HG03442 (cell line): ENCODE measurements around the gene PARK7.
"Not testable (repeated sequence)": the region's sequence is repeated elsewhere in the genome, so short reads cannot be mapped to it uniquely, and the experiment has no call there.

ENCODE experiments used
- ATAC-seq: cut with Tn5 transposase; IDR thresholded peaks from one replicate; pipeline ENCODE4 v1.9.1; 2021; ENCODE audit warnings: mild to moderate bottlenecking, moderate library complexity; ENCODE audit not compliant: unreplicated experiment

PARK7 gene

DNA sequence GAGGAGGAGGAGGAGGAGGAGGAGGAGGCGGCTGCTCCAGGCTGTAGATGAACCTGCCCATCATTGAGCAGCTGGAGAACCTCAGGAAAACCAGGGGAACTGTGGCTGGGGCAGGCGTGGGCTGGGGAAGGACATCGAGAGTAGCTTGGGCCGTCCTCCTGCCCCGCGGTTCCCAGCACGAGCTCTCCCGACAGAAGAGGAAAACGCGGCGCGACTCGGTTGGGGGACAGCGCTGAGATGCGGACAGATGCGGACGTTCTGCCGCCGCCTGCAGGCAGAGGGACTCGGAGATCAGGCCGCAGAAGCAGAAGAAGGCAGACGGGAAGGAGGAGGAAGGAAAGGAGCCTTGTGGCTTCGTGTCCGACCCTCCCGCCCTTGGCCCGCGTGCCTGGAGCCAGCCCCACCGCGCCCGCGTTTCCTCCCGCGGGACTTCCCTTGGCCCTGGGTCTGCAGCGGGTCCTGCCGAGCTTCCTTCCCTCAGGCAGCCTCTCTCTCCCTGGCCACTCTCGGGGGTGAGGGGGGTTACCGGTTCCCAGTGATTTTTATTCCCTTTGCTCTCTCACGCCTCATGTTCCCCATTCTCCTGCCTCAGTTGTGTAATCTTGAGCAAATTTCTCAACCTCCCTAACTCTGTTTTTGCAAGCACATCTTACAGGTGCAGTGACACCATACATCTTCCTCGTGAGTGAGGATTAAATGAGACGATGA, 19.1 kb upstream of the PARK7 start:
- ATAC-seq, result no peak

DNA sequence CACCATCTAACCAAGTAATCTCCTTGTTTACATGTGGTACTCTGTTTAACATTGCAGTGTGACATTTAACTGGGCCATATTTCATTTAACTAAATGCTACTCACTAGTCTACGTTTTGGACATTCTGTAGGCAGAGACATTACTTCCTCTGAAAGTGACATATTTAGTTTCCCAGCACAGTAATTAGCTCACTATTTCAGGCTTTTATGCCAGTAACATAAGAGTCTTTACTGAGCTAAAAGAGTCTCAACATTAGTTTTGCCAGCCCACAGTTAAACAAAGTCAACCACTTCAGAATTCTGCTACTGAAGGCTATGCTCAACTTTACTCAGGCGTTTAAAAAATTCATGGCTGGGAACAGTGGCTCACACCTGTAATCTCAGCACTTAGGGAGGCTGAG, 18.3 kb upstream of the PARK7 start:
- ATAC-seq, result no peak

DNA sequence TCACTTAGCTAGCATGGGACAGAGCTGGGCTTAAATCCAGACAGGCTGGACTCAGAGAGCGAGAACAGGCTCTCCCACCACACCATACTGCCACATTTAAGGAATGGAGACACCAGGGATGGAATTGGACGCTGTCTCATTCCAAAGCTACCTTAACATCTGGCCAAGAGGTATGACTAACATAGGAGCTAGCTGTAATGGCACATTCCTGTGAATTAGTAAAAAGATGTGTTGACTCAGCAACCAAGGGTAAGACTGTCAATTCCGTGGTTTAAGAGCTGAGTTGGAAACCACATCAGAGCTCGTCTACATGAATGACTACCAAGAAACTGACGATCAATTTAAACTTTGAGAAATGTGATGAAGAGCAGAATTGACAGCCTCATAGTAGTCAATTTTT, 12.6 kb upstream of the PARK7 start:
- no peak for ATAC-seq

DNA sequence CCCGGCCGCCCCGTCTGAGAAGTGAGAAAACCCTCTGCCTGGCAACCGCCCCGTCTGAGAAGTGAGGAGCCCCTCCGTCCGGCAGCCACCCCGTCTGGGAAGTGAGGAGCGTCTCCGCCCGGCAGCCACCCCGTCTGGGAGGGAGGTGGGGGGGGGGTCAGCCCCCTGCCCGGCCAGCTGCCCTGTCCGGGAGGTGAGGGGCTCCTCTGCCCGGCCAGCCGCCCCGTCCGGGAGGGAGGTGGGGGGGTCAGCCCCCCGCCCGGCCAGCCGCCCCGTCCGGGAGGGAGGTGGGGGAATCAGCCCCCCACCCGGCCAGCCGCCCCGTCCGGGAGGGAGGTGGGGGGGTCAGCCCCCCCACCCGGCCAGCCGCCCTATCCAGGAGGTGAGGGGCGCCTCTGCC, 8.7 kb upstream of the PARK7 start:
- not testable (repeated sequence) for ATAC-seq

DNA sequence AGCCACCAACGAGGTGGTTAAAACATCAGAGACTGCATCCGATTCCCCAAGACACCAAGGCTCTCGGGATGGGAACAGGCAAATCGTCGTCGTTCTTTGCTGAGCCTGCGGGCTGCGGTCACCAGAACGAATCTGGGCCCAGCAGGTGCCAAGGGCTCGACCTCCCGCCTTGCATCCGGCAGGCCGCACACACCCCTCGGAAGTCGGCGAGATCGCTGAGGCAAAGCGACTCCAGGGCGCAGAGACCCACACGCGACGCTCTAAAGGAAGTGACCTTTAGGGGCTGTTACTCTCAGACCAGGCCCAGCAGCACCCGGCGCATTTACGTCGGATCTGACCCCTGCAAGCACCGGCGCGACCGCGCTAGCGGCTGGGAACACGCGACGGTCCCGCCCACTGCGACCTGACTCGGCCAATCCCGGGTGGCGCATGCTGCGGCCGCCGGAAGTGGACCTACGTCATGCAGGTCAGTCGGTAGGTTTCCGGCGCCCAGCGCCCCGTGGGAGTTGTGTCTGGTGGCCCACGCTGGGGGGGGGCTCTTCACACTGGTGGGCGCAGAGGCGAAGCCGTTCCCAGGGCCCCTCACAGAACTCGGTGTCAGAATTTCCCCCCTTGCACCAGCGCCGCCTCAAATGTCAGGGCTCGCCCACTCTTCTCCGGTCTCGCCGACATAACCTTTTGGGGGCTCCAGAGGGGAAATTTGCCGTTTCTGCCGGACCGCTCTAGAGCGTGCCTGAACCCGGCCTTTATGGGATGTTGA, 7.5 kb upstream of the PARK7 start:
- ATAC-seq, result peak; percentile 92

DNA sequence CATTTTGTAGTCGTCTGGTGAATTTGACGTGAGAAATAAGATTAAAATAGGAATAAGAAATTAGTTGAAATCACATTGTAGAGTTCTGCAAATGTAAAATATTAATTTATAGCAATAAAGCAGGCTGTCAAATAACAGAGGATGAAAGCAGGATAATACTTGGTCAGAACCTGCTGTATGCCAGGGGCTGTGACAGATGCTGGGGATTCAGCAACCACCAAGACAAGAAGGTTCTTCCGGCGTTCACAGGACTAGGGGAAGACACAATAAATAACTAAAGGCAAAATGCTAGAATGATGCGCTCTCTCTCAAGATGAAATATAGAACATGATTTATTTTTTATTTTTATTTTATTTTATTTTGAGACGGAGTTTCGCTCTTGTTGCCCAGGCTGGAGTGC, 6.8 kb upstream of the PARK7 start:
- no peak for ATAC-seq

DNA sequence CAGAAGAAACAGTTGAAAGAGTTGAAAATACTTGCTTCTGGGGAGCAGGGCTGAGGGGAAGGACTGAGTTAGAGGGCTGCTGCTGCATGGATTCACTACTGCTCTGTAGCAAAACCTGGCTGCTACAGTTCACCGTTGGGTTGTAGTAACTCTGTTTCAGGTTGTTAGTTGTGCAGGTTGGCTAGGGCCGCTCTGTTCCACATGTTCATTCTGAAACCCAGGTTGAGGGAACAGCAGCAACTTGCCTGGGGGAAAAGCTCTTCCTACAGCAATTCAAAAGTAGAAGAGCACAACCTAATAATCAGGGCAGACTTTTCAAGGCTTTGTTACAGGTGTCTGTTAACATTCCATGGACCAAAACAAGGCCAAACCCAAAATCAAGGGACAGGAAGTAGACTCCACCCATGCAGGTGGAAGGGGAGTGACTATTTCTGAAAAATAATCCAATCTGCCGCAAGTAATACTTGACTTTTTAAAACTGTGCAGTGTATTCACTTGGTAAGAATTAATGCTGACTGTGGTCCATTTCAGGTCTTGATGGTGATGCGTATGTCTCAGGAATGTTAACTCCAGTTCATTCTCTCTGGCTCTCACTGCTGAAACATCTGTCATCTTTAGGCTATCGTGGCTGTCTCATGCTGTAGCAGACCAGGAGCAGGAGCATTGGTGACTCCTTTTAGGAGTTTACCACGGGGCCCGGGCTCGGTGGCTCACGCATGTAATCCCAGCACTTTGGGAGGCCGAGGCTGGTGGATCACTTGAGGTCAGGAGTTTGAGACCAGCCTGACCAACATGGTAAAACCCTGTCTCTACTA, 5.1 kb upstream of the PARK7 start:
- ATAC-seq, result no peak

DNA sequence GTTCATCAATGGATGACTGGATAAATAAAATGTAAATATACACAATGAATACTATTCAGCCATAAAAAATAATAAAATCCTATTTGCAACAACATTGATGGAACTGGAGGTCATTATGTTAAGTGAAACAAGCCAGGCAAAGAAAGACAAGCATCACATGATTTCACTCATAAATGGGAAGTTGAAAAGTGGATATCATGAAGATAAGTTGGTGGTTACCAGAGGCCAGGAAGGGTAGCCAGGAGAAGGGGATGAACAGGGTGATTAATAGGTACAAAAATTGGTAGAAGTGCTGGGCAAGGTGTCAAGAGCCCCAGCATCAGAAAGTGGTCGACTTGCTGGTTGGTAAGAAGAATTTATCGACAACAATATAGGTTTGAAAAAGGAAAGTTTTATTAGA, 1.3 kb upstream of the PARK7 start:
- no peak for ATAC-seq

DNA sequence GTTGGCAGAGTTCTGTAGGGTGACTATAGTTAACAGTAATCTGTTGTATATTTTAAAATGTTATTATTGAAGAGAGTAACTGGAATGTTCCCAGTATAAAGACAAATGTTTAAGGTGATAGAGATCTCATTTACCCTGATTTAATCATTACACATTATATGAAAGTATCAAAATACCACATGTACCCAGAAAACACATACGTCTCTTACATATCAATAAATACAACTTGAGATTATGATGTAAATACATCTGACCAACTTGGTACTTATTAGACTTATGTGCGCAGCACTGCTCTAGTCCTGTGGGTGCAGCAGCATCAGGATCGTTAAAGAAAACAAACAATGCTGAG, 670 bp upstream of the PARK7 start:
- no peak for ATAC-seq

DNA sequence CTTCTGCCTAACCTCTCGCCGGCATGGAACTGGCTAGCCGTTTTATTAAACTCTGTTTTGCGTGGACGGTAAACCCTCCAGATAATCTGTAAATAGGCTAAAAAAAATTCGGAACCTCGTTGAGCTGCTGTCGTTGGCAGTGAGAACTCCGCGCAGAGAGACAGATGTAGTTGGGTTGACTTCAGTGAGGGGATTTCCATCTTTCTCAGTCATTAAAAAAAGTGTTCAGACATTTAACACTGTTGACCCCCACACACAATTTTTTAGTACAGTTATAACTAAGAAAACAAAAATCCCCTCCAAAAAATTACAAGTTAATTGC, 464 bp downstream of the PARK7 start:
- ATAC-seq, result peak; percentile 9

DNA sequence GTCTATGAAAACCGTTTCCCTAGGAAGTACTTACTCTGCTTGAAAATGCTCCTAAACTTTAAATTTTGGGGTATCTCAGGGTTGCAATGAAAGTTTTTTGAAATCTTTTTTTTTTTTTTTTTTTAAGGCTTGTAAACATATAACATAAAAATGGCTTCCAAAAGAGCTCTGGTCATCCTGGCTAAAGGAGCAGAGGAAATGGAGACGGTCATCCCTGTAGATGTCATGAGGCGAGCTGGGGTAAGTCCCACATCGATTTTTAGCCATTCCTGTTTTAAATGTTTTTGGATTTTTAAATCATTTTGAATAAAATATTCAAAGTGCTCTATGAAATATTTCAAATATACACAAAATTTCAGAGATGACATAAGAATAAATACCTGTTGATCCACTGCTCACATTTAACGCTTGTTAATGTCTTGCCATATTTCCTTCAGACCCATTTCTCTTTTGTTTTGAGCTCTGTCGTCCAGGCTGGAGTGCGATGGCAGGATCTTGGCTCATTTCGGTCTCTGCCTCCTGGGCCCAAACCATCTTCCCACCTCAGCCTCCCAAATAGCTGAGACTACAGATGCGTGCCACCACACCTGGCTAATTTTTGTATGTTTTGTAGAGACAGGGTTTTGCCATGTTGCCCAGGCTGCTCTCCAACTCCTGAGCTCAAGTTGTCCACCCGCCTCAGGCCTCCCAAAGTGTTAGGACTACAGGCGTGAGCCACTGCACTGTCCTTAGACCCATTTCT, 1.3 kb downstream of the PARK7 start:
- ATAC-seq, result no peak

DNA sequence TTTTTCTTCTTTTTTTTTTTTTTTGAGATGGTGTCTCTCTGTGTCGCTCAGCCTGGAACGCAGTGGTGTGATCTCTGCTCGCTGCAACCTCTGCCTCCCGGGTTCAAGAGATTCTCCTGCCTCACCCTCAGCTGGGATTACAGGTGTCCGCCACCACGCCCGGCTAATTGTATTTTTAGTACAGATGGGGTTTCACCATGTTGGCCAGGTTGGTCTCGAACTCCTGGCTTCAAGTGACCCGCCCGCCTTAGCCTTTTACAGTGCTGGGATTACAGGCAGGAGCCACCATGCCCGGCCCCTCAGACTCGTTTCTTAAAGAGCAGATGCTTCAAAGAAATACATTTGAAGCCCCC, 1.8 kb downstream of the PARK7 start:
- not testable (repeated sequence) for ATAC-seq

DNA sequence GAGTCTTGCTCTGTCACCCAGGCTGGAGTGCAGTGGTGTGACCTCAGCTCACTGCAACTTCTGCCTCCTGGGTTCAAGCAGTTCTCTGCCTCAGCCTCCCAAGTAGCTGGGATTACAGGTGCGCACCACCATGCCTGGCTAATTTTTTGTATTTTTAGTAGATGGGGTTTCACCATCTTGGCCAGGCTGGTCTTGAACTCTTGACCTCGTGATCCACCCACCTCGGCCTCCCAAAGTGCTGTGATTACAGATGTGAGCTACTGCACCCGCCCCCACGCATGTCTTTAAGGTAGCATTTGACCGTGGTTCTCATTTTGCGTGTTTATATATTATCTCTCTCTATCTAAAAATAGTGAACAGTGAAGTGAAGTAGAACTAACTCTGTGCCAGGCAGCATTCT, 2.3 kb downstream of the PARK7 start:
- not testable (repeated sequence) for ATAC-seq

DNA sequence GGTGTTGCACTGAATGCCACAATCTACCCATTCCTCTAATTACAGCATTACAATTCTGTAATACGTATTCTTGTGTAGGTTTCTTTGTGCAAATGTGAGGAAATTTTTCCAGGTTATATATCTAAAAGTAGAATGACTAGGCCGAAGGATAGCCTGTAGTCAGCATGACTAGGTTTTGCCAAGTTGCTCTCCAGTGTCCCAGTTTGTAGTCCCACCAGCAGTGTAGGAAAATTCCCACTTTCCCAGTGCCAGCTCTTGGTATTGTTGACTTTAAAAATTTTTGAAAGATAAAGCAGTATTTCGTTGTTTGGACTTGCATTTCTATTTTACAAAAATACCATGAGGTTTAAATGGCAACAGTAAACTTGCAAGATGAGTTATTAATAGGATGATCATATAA, 3.0 kb downstream of the PARK7 start:
- ATAC-seq, result no peak

DNA sequence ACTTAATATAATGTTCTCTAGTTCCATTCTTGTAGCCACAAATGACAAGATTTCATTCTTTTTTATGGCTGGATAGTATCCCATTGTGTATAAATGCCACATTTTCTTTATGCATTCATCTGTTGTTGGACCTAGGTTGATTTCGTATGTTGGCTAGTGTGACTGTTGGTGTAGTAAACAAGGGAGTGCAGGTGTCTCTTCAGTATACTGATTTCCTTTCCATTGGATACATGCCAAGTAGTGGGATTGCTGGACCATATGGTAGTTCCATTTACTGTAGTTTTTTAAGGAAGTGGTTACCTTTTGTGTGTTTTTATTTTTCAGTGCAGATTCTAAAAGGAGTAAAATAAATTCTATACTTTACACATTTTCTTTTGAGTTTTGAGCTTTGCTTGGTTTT, 5.7 kb downstream of the PARK7 start:
- no peak for ATAC-seq

DNA sequence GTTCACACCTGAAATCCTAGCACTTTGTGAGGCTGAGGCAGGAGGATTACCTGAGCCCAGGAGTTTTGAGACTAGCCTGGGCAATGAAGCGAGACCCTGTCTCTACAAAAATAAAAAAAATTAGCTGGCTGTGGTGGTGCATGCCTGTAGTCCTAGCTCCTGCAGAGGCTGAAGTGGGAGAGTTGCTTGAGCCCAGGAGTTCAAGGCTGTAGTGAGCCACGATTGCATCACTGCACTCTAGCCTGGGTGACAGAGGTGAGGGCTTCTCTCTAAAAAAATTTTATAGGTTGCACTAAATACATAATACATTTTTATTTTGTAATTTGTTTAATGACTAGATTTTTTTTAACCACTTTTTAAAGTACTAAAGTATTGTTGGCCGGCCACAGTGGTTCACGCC, 6.1 kb downstream of the PARK7 start:
- no peak for ATAC-seq

DNA sequence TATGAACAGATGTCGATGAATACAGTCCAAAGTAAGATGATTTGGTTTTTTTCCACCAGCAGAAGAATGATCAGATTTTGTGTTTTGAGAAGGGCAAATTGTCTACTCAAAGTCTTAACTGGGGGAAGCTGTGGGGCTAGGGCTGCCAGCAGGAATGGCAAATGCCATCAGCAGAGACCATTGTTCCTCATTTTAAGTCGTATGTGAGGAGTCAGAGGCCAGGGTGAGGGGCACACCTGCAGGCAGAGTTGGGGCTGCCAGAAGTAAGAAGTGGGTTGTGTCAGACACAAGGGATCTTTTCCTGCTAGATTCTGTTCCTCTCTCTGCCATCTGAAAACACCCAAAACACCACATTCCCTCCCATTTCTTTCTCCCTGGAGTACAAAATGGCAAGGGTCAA, 8.7 kb downstream of the PARK7 start:
- ATAC-seq, result no peak

DNA sequence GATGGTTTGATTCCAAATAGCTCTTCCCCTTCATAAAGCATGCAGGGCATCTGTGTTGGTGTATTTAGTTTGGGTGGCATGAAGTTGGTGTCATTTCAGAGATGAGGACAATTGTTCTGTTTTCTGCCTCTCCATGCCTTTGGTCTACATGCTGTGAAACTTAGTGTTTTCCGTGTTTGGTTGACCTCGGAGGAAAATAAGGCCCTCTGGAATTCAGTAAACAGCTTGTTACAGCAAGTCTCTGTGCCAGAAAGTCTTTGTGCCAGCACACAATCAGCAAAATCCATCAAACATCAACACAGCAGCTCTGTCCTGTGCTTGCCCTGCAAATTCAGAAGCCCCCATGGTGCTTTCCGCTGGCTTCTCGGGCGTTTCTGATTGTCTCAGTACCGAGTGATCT, 9.5 kb downstream of the PARK7 start:
- ATAC-seq, result no peak

DNA sequence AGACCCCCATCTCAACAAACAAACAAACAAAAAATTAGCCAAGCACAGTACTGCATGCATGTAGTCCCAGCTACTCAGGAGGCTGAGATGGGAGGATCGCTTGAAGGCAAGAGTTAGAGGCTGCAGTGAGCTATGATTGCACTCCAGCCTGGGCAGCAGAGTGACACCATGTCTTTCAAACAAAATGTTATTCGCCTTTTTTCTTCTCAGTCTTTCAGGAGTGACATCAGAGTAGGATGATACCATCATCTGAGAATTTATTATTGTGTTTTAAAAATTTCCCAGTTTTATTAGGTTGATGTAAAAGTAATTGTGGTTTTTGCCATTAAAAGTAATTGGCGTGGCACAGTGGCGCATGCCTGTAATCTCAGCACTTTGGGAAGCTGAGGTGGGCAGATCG, 10.8 kb downstream of the PARK7 start:
- ATAC-seq, result no peak

DNA sequence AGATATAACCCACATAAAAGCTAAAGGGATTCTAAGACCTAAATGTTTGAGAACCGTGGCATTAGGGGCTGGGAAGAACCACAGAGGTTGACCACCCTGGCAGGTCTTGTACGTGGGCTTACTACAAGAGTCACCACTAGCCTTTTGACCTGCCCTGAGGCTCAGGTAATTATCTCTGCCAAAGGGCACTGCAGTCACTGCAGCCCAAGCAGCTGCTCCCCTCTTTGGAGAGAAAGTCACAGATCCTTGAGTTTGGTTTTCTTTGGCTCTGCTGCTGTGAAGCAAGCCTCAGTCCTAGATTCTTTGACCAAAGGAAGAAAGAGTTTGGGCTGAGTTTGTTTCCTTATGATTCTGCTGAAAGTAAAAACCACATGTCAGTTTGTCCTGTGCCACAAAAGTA, 11.6 kb downstream of the PARK7 start:
- no peak for ATAC-seq

DNA sequence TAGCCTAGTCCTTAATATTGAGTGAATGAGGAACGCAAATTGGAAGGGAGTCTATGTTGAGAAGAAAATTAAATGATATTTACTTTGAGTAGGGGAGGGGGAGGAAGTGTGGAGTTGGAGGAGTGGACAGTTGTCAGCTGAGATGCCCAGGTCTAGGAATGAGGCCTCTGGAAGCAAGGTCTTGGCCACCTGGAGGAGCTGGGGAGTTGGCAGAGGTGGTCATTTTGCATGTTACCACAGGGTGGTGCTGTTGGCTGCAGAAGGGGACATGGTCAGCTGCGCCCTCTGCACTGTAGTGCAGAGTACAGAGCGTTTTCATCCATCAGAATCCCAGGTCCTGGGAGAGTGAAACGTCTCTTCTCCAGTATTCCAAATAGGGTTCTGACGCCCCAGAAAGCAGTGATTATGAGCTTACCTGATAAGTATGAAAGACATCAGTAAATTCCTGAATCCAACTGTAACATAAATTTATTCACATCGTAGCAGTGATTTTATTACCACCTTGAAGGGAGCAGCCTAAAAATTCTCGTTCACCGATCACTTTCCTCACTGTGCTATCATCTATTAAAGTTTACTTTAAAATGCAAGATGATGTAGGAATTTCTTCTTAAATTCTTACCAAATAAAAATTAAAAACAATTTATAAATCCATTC, 13.8 kb downstream of the PARK7 start:
- ATAC-seq, result no peak
